CD4-positive, alpha-beta T cell (primary cell): ENCODE results near the gene GPD2. TPM values are rescaled to one million over a fixed set of nuclear protein-coding genes. Genes with fewer than 3 reads are reported as not detected.

Experiments
- ATAC-seq: fragments of 200-7000 bp; cut with Tn5 transposase; one replicate; pipeline ENCODE4 v1.10.0; 2022; ENCODE audit warnings: mild to moderate bottlenecking; ENCODE audit not compliant: poor library complexity
- CTCF ChIA-PET: fragments of 350-600 bp; sonication (Branson Sonifier 250); formaldehyde crosslinking; loops from one replicate; lab custom pipeline; 2021; ENCODE audit warnings: antibody characterized with exemption, inconsistent platforms; lab: Charles Lee
- POLR2A ChIA-PET: fragments of 350-600 bp; sonication (Branson Sonifier 250); formaldehyde crosslinking; loops from one replicate; lab custom pipeline; 2021; ENCODE audit warnings: antibody characterized with exemption, inconsistent platforms; lab: Charles Lee
- DNase-seq, 14 experiments: peaks; one replicate each; pipeline ENCODE4 v3.0.0-alpha.2; 2013 to 2020; ENCODE audit warnings: mixed read lengths in 2 of 14
- H3K27ac ChIP-seq, 2 donors: one replicate each; pipeline versions ENCODE4 v1.5.1 to v1.7.0; 2013; ENCODE audit warnings: low read length in 2 of 2, low read depth in 1 of 2, mild to moderate bottlenecking in 1 of 2
- H3K27me3 ChIP-seq, 2 experiments: 1 replicate in 1 of 2; 2 replicates in 1 of 2; pipeline versions ENCODE4 v1.6.1 to v1.7.0; 2013; ENCODE audit warnings: low read length in 2 of 2, control low read depth in 1 of 2, mild to moderate bottlenecking in 1 of 2, moderate library complexity in 1 of 2; ENCODE audit not compliant: insufficient read depth in 2 of 2, control insufficient read depth in 1 of 2
- H3K36me3 ChIP-seq: one replicate; pipeline ENCODE4 v1.6.1; 2013; ENCODE audit warnings: low read length, control low read depth; ENCODE audit not compliant: insufficient read depth
- H3K4me1 ChIP-seq: one replicate; pipeline ENCODE4 v1.6.1; 2013; ENCODE audit warnings: low read length, control low read depth; ENCODE audit not compliant: insufficient read depth
- H3K4me3 ChIP-seq: one replicate; pipeline ENCODE4 v1.5.1; 2013; ENCODE audit warnings: mild to moderate bottlenecking, low read length, moderate library complexity
- H3K9me3 ChIP-seq, 2 experiments: 1 replicate in 1 of 2; 2 replicates in 1 of 2; pipeline versions ENCODE4 v1.6.1 to v1.7.0; 2013; ENCODE audit warnings: low read length in 2 of 2, mild to moderate bottlenecking in 2 of 2, control low read depth in 1 of 2, moderate library complexity in 1 of 2; ENCODE audit not compliant: control insufficient read depth in 1 of 2, insufficient read depth in 1 of 2
- H3K27ac Mint-ChIP-seq: one replicate; pipeline ENCODE4 v1.8.0; 2020; ENCODE audit warnings: mixed read lengths
- H3K27me3 Mint-ChIP-seq: one replicate; pipeline ENCODE4 v1.8.0; 2021; ENCODE audit warnings: mixed read lengths
- H3K36me3 Mint-ChIP-seq: one replicate; pipeline ENCODE4 v1.8.0; 2021; ENCODE audit warnings: low read depth, mixed read lengths
- H3K4me1 Mint-ChIP-seq: one replicate; pipeline ENCODE4 v1.8.0; 2021; ENCODE audit warnings: low read depth, mixed read lengths
- H3K4me3 Mint-ChIP-seq: one replicate; pipeline ENCODE4 v1.8.0; 2020; ENCODE audit warnings: mild to moderate bottlenecking, mixed read lengths
- H3K9me3 Mint-ChIP-seq: one replicate; pipeline ENCODE4 v1.8.0; 2020; ENCODE audit warnings: mixed read lengths
- intact Hi-C, 2 experiments: fragments of 100-400 bp; cut with DNase I in 1 of 2; cut with micrococcal nuclease in 1 of 2; formaldehyde crosslinking; loops; one replicate each; pipeline versions ENCODE4 v1.15.1 to v1.9.0; 2023 to 2025; cut with DNase I, micrococcal nuclease
- total RNA-seq, 174 experiments: library from RNA in 2 of 174; stranded (reverse) in 2 of 174; gene quantifications; one replicate each; pipeline ENCODE4 v1.2.3 and lab custom pipeline; 2021 to 2026
- TF ChIP-seq, protein P1 (sequence below): fragments of 200-600 bp; IDR thresholded peaks from one replicate; pipeline ENCODE4 v1.8.0; 2022; ENCODE audit warnings: antibody characterized with exemption, mild to moderate bottlenecking

GPD2 gene
- total RNA-seq, 2 experiments from 2014 or later = 6.2 to 6.7 TPM

- Mint-ChIP-seq H3K4me1 (peaks cover 20% of the 10 kb centered on the region), H3K9me3 (no peaks in the 10 kb centered on the region), H3K36me3 (peaks cover 12% of the 10 kb centered on the region), H3K27ac (no peak overlapping the region), H3K4me3 (no peak overlapping the region), H3K27me3 (no peaks in the 10 kb centered on the region)
- Histone ChIP-seq H3K27ac (no peak overlapping the region), H3K4me3 (no peak overlapping the region), H3K27me3 (no peaks in the 10 kb centered on the region), H3K9me3 (no peaks in the 10 kb centered on the region), H3K4me1 (no peaks in the 10 kb centered on the region), H3K36me3 (no peaks in the 10 kb centered on the region)
- ATAC-seq (no peak), DNase-seq (no peak)
- intact Hi-C loops = no loop called here
- ChIA-PET CTCF (no interaction called here), POLR2A (no interaction called here)
- TF ChIP-seq, protein P1, sequence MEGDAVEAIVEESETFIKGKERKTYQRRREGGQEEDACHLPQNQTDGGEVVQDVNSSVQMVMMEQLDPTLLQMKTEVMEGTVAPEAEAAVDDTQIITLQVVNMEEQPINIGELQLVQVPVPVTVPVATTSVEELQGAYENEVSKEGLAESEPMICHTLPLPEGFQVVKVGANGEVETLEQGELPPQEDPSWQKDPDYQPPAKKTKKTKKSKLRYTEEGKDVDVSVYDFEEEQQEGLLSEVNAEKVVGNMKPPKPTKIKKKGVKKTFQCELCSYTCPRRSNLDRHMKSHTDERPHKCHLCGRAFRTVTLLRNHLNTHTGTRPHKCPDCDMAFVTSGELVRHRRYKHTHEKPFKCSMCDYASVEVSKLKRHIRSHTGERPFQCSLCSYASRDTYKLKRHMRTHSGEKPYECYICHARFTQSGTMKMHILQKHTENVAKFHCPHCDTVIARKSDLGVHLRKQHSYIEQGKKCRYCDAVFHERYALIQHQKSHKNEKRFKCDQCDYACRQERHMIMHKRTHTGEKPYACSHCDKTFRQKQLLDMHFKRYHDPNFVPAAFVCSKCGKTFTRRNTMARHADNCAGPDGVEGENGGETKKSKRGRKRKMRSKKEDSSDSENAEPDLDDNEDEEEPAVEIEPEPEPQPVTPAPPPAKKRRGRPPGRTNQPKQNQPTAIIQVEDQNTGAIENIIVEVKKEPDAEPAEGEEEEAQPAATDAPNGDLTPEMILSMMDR = no peak
Observed at GRCh38 chr2:156445296-156446220, 9.4 kb downstream of the GPD2 start.

- H3K27ac ChIP-seq = no peak overlapping the region
- Mint-ChIP-seq H3K9me3 (no peaks in the 10 kb centered on the region), H3K36me3 (peaks cover 17% of the 10 kb centered on the region), H3K27me3 (no peaks in the 10 kb centered on the region), H3K27ac (no peak overlapping the region), H3K4me3 (no peak overlapping the region), H3K4me1 (peaks cover 23% of the 10 kb centered on the region)
- no peaks in the 10 kb centered on the region for H3K4me1 ChIP-seq
- H3K9me3 ChIP-seq = peaks cover 0 to 8% of the 10 kb centered on the region in 2 experiments
- TF ChIP-seq, protein P1 = no peak
- ATAC-seq (no peak), DNase-seq (no peak)
- no peaks in the 10 kb centered on the region for H3K27me3 ChIP-seq
- no peaks in the 10 kb centered on the region for H3K36me3 ChIP-seq
- intact Hi-C loops = no loop called here
- no peak overlapping the region for H3K4me3 ChIP-seq
- ChIA-PET POLR2A (no interaction called here), CTCF (no interaction called here)
Observed at GRCh38 chr2:156447761-156448160, 11.6 kb downstream of the GPD2 start.

DNA sequence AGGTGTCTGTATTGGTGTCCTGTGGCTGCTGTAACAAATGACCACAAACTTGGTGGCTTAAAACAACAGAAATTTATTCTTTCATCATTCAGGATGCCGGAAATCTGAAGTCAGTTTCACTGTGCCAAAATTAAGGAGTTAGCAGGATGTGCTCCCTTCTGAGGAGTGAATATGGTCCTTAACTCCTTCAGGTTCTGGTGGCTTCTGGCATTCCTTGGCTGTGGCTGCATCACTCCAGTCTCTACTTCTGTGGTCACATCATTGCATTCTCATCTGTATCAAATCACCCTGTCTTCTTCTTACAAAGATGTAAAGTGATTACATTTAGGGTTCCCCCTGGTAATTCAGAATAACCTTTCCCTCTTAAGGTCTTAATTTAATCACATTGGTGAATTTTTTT, 12.6 kb downstream of the GPD2 start:
- Histone ChIP-seq H3K27ac (no peak overlapping the region), H3K9me3 (peaks cover 0 to 8% of the 10 kb centered on the region in 2 experiments), H3K4me1 (no peaks in the 10 kb centered on the region), H3K27me3 (no peaks in the 10 kb centered on the region), H3K4me3 (no peak overlapping the region), H3K36me3 (no peaks in the 10 kb centered on the region)
- TF ChIP-seq, protein P1 = no peak
- ChIA-PET POLR2A (no interaction called here), CTCF (no interaction called here)
- H3K9me3 Mint-ChIP-seq = no peaks in the 10 kb centered on the region
- no peaks in the 10 kb centered on the region for H3K27me3 Mint-ChIP-seq
- H3K27ac Mint-ChIP-seq = no peak overlapping the region
- no peak for DNase-seq
- ATAC-seq = no peak
- intact Hi-C loops = no loop called here
- peaks cover 26% of the 10 kb centered on the region for H3K4me1 Mint-ChIP-seq
- H3K36me3 Mint-ChIP-seq = peaks cover 13% of the 10 kb centered on the region
- no peak overlapping the region for H3K4me3 Mint-ChIP-seq
